GM12865 (cell line): ENCODE measurements around the gene L3MBTL3.
"Not testable (repeated sequence)": the region's sequence is repeated elsewhere in the genome, so short reads cannot be mapped to it uniquely, and the experiment has no call there.

Experiments used
- DNase-seq: peaks from one replicate; pipeline ENCODE4 v3.0.0; 2010; ENCODE audit warnings: low read depth
- H3K4me3 ChIP-seq: 2 replicates; pipeline ENCODE4 v1.5.1; 2011; ENCODE audit warnings: mild to moderate bottlenecking, low read depth, low read length, control low read depth
- CTCF ChIP-seq: IDR thresholded peaks from 2 replicates; pipeline ENCODE4 v1.5.1; 2011; ENCODE audit warnings: low read length, control low read depth, low read depth, inconsistent platforms; ENCODE audit not compliant: insufficient read depth; ENCODE audit errors: missing control alignments

L3MBTL3 gene

GRCh38 chr6:130158548-130158947 is 140.2 kb downstream of the L3MBTL3 start:
- no peak for DNase-seq
- no peak overlapping the region for H3K4me3 ChIP-seq
- no peak for TF ChIP-seq CTCF

DNA sequence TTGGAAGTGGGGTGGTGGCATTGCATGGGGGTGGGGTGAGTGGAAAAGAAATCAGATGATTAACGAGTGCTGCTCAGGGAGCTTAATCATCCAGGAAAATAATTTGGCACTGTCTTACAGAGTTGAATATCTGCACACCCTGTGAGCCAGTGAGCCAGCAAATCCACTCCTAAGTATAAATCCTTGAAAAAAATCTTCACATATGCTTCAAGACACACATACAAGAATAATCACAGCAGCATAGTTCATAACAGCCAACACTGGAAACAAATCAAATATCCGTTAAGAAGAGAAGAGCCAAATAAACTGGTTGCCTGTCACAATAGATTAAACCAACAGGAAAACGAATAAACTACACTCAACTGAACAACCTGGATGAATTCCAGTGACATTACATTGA is 141.6 kb downstream of the L3MBTL3 start:
- no peak for TF ChIP-seq CTCF
- DNase-seq = no peak
- no peak overlapping the region for H3K4me3 ChIP-seq

GRCh38 chr6:130161683-130162404 is 143.5 kb downstream of the L3MBTL3 start:
- DNase-seq = peak; percentile 13
- TF ChIP-seq CTCF = no peak
- H3K4me3 ChIP-seq = no peak overlapping the region

DNA sequence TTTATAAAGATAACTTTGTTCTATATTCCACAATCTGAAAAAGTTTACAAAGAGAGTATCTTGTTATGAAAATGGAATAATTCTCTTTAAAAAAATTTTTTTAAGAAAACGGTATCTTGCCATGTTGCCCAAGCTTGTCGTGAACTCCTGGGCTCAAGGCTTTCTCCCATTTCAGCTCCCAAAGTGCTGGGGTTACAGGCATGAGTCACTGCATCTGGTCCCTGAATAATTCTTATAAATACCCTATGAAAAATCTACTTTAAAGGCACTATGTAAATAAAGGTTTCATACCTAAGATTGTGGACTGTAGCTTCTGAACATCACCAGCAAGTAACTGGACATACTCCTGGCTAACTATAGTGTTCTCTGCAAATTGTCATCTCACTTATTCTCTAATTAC is 144.0 kb downstream of the L3MBTL3 start:
- no peak for TF ChIP-seq CTCF
- H3K4me3 ChIP-seq = no peak overlapping the region
- no peak for DNase-seq

- no peak for DNase-seq
- no peak for TF ChIP-seq CTCF
- H3K4me3 ChIP-seq = no peak overlapping the region
Measured at GRCh38 chr6:130163266-130163665, 144.9 kb downstream of the L3MBTL3 start.

DNA sequence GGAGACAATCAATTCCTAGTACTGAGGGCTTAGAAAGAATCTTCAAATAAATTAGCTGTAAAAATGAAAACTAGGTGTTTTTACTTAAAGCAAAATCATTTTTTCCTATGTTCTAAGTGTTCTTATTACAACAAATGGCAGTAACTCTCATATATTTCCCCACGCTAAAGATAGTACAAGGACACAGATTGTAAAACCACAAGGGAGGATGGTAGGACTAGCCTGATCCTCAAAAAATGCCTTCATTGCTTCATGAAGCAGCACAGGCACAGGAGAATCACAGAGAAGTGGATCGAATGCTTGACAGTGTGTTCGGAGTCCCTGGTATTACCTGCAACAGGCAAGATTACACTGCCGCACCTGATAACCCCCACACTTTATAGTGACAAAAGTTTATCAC is 145.9 kb downstream of the L3MBTL3 start:
- no peak for DNase-seq
- no peak for TF ChIP-seq CTCF
- H3K4me3 ChIP-seq = no peak overlapping the region

DNA sequence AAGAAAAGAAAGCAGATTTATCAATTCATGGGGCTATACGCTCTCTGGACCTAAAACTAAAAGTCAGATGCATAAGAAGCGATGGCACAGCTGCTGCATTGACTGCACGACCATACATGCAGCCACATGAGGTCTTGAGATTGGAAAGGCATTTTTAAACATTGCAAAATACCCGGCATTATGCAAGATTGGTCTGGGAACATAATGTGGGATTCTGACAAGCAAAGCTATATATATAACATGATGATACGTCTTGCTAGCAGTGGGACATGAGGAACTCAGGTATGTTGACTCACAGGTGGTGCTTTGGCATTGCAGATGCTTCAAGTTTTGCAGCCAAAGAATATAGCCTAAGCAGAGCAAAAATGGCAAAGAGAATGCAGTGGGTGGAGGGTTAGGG is 149.3 kb downstream of the L3MBTL3 start:
- DNase-seq = no peak
- no peak overlapping the region for H3K4me3 ChIP-seq
- TF ChIP-seq CTCF = no peak

DNA sequence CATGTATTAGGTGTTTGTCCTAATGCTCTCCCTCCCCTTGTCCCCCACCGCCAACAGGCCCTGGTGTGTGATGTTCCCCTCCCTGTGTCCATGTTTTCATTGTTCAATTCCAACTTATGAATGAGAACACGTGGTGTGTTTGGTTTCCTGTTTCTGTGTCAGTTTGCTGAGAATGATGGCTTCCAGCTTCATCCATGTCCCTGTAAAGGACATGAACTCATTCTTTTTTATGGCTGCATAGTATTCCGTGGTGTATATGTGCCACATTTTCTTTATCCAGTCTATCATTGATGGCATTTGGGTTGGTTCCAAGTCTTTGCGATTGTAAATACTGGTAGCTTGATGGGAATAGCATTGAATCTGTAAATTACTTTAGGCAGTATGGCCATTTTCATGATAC is 151.8 kb downstream of the L3MBTL3 start:
- not testable (repeated sequence) for H3K4me3 ChIP-seq, DNase-seq

- not testable (repeated sequence) for DNase-seq, H3K4me3 ChIP-seq
Measured at GRCh38 chr6:130173377-130174004, 155.1 kb downstream of the L3MBTL3 start.
